ENCODE data around the gene PTPRN2.
"Not testable (repeated sequence)": the region's sequence is repeated elsewhere in the genome, so short reads cannot be mapped to it uniquely, and the experiment has no call there.

The PTPRN2 gene

GRCh38 chr7:158526531-158526930 is 61.1 kb downstream of the PTPRN2 start:
- no peak for DNase-seq (ENCODE audit: extremely low read depth, low read depth)
- no peak for TF ChIP-seq CTCF (IDR thresholded peaks at IDR 0.05; ENCODE audit: low read depth, low read length)

GRCh38 chr7:158525648-158526484 is 61.8 kb downstream of the PTPRN2 start:
- DNase-seq (ENCODE audit: extremely low read depth, low read depth), result no peak
- TF ChIP-seq CTCF (IDR thresholded peaks at IDR 0.05; ENCODE audit: low read depth, low read length), result no peak

GRCh38 chr7:158524749-158525635 is 62.6 kb downstream of the PTPRN2 start:
- TF ChIP-seq CTCF (IDR thresholded peaks at IDR 0.05; ENCODE audit: low read depth, low read length), result no peak
- no peak for DNase-seq (ENCODE audit: extremely low read depth, low read depth)

- DNase-seq (ENCODE audit: extremely low read depth, low read depth), result not testable (repeated sequence)
Measured at GRCh38 chr7:158524286-158524685, 63.3 kb downstream of the PTPRN2 start.

GRCh38 chr7:158523877-158524276 is 63.7 kb downstream of the PTPRN2 start:
- not testable (repeated sequence) for DNase-seq (ENCODE audit: extremely low read depth, low read depth)

- DNase-seq (ENCODE audit: extremely low read depth, low read depth), result not testable (repeated sequence)
Measured at GRCh38 chr7:158523165-158523856, 64.3 kb downstream of the PTPRN2 start.

- not testable (repeated sequence) for DNase-seq (ENCODE audit: extremely low read depth, low read depth)
Measured at GRCh38 chr7:158521795-158522194, 65.8 kb downstream of the PTPRN2 start.

- no peak for TF ChIP-seq CTCF (IDR thresholded peaks at IDR 0.05; ENCODE audit: low read depth, low read length)
- no peak for DNase-seq (ENCODE audit: extremely low read depth, low read depth)
Measured at GRCh38 chr7:158520825-158521224, 66.8 kb downstream of the PTPRN2 start.

GRCh38 chr7:158519633-158520174 is 67.9 kb downstream of the PTPRN2 start:
- no peak for TF ChIP-seq CTCF (IDR thresholded peaks at IDR 0.05; ENCODE audit: low read depth, low read length)
- no peak for DNase-seq (ENCODE audit: extremely low read depth, low read depth)

Data from AG09319 (cell line).